OCI-LY1 (cell line): Measurements from ENCODE around the gene L3MBTL3.

Experiments
- H2AFZ ChIP-seq: fragments of 200-600 bp; sonication (generic), shearing (Covaris generic); 2 replicates; pipeline ENCODE4 v1.6.0; 2014; ENCODE audit warnings: antibody characterized with exemption, mild to moderate bottlenecking, low read length
- H3F3A ChIP-seq: fragments of 200-600 bp; sonication (generic), shearing (Covaris generic); 2 replicates; pipeline ENCODE4 v1.6.0; 2014; ENCODE audit warnings: mild to moderate bottlenecking, antibody characterized with exemption, low read length, moderate library complexity; ENCODE audit not compliant: insufficient read depth
- H3K27ac ChIP-seq: fragments of 200-600 bp; sonication (generic); 2 replicates; pipeline ENCODE4 v1.5.1; 2014; ENCODE audit warnings: low read length, mixed run types, mild to moderate bottlenecking, low read depth; ENCODE audit not compliant: poor library complexity, severe bottlenecking
- H3K27me3 ChIP-seq: fragments of 200-600 bp; sonication (generic); 2 replicates; pipeline ENCODE4 v1.6.0; 2014; ENCODE audit warnings: antibody characterized with exemption, mild to moderate bottlenecking, low read length, moderate library complexity; ENCODE audit not compliant: insufficient read depth
- H3K36me3 ChIP-seq: fragments of 200-600 bp; sonication (generic); 2 replicates; pipeline ENCODE4 v1.6.1; 2014; ENCODE audit warnings: mild to moderate bottlenecking, antibody characterized with exemption, low read length, moderate library complexity, mixed read lengths; ENCODE audit not compliant: insufficient read depth
- H3K4me1 ChIP-seq: fragments of 200-600 bp; sonication (generic); 2 replicates; pipeline ENCODE4 v1.5.1; 2014; ENCODE audit warnings: mild to moderate bottlenecking, low read length, moderate library complexity; ENCODE audit not compliant: insufficient read depth, severe bottlenecking
- H3K4me2 ChIP-seq: fragments of 200-600 bp; sonication (generic), shearing (Covaris generic); 2 replicates; pipeline ENCODE4 v1.6.1; 2014; ENCODE audit warnings: low read length
- H3K4me3 ChIP-seq: fragments of 200-600 bp; sonication (generic); 2 replicates; pipeline ENCODE4 v1.5.1; 2014; ENCODE audit warnings: low read length, low read depth, mild to moderate bottlenecking, mixed read lengths; ENCODE audit not compliant: poor library complexity, severe bottlenecking
- H3K79me2 ChIP-seq: fragments of 200-600 bp; shearing (Covaris generic); 2 replicates; pipeline ENCODE4 v1.6.1; 2016; ENCODE audit warnings: mixed run types, low read length, mixed read lengths; ENCODE audit not compliant: insufficient read depth
- H3K9ac ChIP-seq: fragments of 200-600 bp; sonication (generic), shearing (Covaris generic); 2 replicates; pipeline ENCODE4 v1.6.1; 2014; ENCODE audit warnings: mild to moderate bottlenecking, low read length, mixed read lengths
- H3K9me2 ChIP-seq: fragments of 200-600 bp; sonication (generic), shearing (Covaris generic); 2 replicates; pipeline ENCODE4 v1.6.1; 2014; ENCODE audit warnings: low read depth, mild to moderate bottlenecking, low read length, mixed read lengths
- H3K9me3 ChIP-seq: fragments of 200-600 bp; shearing (Covaris generic); 2 replicates; pipeline ENCODE4 v1.6.1; 2014; ENCODE audit warnings: low read length, mixed read lengths
- H4K20me1 ChIP-seq: fragments of 200-600 bp; sonication (generic), shearing (Covaris generic); 2 replicates; pipeline ENCODE4 v1.6.0; 2016; ENCODE audit warnings: mild to moderate bottlenecking, low read length; ENCODE audit not compliant: insufficient read depth
- CTCF ChIP-seq: fragments of 200-600 bp; sonication (generic), shearing (Covaris generic); IDR thresholded peaks from 2 replicates; pipeline ENCODE4 v1.5.1; 2017; ENCODE audit warnings: mild to moderate bottlenecking, antibody characterized with exemption, low read length, moderate library complexity, mixed read lengths
- EZH2 ChIP-seq: fragments of 200-600 bp; sonication (generic), shearing (Covaris generic); IDR thresholded peaks from 2 replicates; pipeline ENCODE4 v1.8.0; 2017; ENCODE audit warnings: borderline replicate concordance, mixed run types, mild to moderate bottlenecking, antibody characterized with exemption, low read length, moderate library complexity, mixed read lengths

L3MBTL3 gene

GRCh38 chr6:130188207-130188899, 170.0 kb downstream of the L3MBTL3 start:
- Histone ChIP-seq H3K27ac (no peak overlapping the region), H3K79me2 (no peaks in the 10 kb centered on the region), H3K9me3 (no peaks in the 10 kb centered on the region), H2AFZ (no peak overlapping the region), H3K36me3 (no peaks in the 10 kb centered on the region), H3K4me1 (no peaks in the 10 kb centered on the region), H4K20me1 (no peaks in the 10 kb centered on the region), H3K9me2 (no peaks in the 10 kb centered on the region), H3K4me3 (no peak overlapping the region), H3K27me3 (no peaks in the 10 kb centered on the region), H3K4me2 (no peak overlapping the region), H3K9ac (no peak overlapping the region), H3F3A (no peaks in the 10 kb centered on the region)
- TF ChIP-seq CTCF = no peak
- no peak for TF ChIP-seq EZH2

GRCh38 chr6:130189531-130190397, 171.4 kb downstream of the L3MBTL3 start:
- no peak for TF ChIP-seq EZH2
- TF ChIP-seq CTCF = no peak
- H4K20me1 ChIP-seq = no peaks in the 10 kb centered on the region
- no peaks in the 10 kb centered on the region for H3K36me3 ChIP-seq

More at GRCh38 chr6:130189531-130190397, 171.4 kb downstream of the L3MBTL3 start:
- Histone ChIP-seq H3K79me2 (no peaks in the 10 kb centered on the region), H2AFZ (no peak overlapping the region), H3K27me3 (no peaks in the 10 kb centered on the region), H3K4me3 (no peak overlapping the region), H3F3A (no peaks in the 10 kb centered on the region), H3K4me1 (no peaks in the 10 kb centered on the region), H3K9me3 (no peaks in the 10 kb centered on the region), H3K4me2 (no peak overlapping the region), H3K9me2 (no peaks in the 10 kb centered on the region), H3K9ac (no peak overlapping the region), H3K27ac (no peak overlapping the region)
